HG03045 (cell line): Measurements from ENCODE around the gene CHMP2A.
"Not testable (repeated sequence)": the region's sequence is repeated elsewhere in the genome, so short reads cannot be mapped to it uniquely, and the experiment has no call there.

ENCODE experiments used
- ATAC-seq: cut with Tn5 transposase; IDR thresholded peaks from one replicate; pipeline ENCODE4 v1.9.1; 2021; ENCODE audit warnings: mild to moderate bottlenecking, moderate library complexity; ENCODE audit not compliant: unreplicated experiment

The CHMP2A gene

GRCh38 chr19:58542641-58543372 lies 12.1 kb downstream of the CHMP2A start:
- not testable (repeated sequence) for ATAC-seq

- not testable (repeated sequence) for ATAC-seq
These were observed 15.7 kb downstream of the CHMP2A start for GRCh38 chr19:58539169-58539559.

- no peak for ATAC-seq
These were observed 16.4 kb downstream of the CHMP2A start for GRCh38 chr19:58538257-58539168.

GRCh38 chr19:58536852-58537798 lies 17.8 kb downstream of the CHMP2A start:
- ATAC-seq, result no peak

- no peak for ATAC-seq
These were observed 19.0 kb downstream of the CHMP2A start for GRCh38 chr19:58535857-58536256.

- ATAC-seq, result no peak
These were observed 23.7 kb downstream of the CHMP2A start for GRCh38 chr19:58531034-58531840.

- no peak for ATAC-seq
These were observed 25.5 kb downstream of the CHMP2A start for GRCh38 chr19:58529405-58529804.

GRCh38 chr19:58522709-58523108 lies 32.2 kb downstream of the CHMP2A start:
- ATAC-seq, result no peak

DNA sequence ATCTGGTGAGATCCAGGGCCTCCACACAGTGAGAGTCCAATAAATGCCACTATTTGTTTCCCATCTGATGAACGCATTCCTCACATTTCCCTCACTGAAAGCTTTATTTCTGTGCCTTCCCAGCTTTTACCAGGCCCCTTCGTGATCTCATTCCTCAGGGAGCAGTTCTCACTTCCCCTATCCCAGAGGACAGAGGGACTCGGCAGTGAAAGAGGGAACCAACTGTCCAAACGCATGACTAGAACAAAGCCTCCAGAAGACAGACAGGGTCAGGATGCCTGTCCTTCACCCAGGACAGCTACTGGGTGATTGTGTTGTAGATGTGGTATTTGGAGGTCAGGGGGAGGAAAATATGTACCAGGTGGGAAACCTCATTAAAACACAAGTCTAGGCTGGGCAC lies 33.3 kb downstream of the CHMP2A start:
- ATAC-seq, result no peak

GRCh38 chr19:58520257-58520599 lies 34.7 kb downstream of the CHMP2A start:
- ATAC-seq, result no peak

DNA sequence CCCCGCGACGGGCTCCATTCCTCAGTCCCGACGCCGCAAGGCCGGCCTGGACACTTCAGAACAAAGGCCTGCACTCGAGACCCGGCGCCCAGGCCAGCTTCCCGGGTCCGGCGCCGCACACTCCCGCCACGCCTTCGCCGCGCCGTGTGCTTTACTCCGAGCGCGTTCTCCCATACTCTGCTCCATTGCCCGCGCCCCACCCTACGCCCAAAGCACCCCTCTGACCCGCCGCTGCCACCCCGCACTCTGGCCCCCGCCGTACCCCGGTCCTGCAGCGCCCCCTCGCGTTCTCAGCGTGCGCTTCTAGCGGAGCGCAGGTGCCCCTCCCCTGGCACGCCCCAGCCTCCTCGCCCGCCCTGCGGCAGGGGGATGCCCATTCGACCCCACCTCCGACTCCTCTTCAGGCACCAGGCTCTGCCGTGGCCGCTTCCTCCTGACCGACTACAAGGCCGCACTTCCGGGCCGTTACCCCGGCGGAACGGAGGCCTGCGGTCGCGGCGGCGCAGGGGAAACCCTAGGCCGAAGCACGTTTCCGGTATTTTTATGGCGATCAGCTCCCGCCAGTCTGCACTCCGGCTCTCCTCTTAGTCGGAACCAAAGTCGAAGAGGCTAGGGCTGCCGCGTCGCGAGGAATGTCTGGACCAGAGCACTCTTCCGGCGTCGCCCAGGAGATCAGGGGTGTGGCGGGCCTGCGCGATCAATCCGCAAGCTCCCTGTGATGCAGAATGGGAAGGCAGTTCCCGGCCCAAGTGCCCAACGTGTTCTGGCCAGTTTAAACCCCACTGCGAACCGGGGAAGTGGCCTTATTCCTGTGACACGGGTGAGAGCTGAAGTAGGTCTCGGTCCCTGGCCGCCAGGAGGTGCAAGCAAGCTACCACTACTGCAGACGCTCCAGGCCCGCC lies 35.3 kb downstream of the CHMP2A start, which contains the start of gene ZBTB45:
TSS of gene ZBTB45 (minus strand) at position 456 of the 902 bp plus-strand sequence. CDS start 2,137 bp downstream, outside the sequence.
- peak; percentile 83 for ATAC-seq

- ATAC-seq, result no peak
These were observed 35.9 kb downstream of the CHMP2A start for GRCh38 chr19:58519087-58519354.

DNA sequence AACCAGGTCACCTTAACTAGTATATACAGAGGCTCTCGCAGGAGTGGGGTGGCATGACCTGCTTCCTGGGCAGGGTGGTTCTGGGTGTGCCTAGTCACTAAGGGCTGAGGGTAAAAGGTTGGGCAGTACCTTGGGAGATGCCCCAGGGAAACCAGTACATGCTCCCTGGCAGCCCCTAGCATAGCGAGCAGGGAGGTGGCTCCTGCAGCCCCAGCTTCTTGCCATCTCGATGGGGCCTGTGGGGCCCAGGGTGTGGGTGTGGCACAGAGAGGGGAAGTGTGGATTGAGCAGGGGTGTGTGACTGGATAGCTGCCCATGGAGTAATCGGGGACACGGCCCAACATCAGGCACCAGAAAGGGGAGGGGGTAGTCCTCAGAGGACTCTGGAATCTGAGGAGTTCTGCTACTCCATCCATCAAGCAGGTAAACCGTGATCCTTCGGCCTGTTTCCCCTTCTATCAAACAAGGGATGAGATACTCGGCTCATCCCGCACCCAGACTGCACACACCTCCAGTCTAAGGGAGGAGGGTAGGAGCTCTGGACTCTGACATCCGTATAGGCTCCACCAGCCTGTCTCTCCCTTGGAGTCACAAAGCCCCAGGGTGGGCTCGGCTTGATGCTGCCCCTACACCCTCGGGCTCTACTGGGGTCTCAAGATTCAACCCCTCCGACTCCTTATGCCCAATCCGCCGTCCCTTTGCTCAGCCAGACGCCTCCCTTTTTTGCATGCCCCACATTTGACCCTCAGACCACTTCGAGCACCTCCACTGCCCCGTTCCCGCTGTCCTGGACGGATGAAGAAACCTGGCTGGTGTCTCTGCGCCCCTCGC lies 36.4 kb downstream of the CHMP2A start:
- ATAC-seq, result no peak

DNA sequence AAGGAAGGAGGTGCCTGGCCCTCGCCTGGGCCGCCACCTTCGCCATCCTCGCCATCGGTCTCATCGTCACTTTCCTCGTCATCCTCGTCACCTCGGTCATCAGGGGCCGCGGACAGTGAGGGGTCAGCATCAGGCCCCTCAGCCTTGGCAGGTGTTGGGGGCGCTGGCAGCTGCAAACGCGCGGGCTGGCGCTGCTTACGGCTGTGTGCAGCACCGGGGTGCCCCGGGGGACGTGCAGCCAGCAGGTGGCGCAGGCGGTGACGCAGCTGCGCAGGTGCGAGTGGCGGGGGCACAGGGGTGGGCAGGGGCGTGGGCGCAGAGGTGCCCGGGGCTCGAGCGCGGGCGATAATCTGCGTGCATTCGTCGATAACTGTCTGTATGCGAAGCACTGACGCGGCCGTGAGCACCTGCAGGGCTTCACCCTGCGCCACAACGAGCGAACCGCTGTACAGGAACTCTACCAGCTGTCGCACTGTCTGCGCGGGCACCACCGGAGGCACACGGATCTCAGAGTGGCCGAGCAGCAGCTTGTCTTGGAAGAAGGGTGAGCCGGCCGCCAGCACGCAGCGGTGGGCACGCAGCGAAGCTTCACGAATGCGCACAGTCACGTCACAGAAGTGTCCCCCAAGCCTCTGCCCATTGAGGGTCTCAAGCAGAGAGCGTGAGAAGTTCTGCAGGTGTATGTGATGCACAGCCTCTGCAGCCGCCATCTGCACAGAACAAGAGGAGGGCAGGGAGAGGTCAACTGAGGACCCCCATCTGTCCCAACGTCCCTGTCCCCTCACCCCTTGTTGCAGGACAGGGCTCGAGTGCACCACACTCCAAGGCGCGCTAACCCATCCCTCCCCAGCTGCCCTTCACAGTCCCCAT lies 37.7 kb downstream of the CHMP2A start:
- no peak for ATAC-seq

GRCh38 chr19:58516246-58516836 lies 38.6 kb downstream of the CHMP2A start:
- ATAC-seq, result no peak

- no peak for ATAC-seq
These were observed 39.6 kb downstream of the CHMP2A start for GRCh38 chr19:58515259-58515658.

DNA sequence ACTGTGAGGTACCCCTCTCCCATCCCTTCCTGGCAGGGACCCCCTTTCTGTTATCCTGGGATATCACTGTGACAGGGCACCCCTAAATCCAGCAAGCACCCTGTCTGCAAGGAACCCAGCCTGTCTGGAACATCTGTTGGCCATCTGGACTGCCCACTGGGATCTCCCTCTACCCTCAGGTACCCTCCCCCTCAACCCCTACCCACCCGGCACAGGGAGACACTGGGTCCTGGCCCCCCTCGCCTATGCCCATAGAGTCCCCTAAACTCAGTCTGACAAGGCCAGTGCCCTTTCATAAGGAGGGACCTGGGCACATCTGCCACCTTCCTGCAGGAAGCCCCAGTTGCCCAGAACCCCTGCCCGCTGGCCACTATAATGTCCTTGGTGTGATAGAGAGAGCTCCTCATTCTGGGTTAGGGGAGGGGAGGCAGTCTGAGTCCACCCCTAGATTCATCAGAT lies 40.3 kb downstream of the CHMP2A start:
- no peak for ATAC-seq
